Loucy (cell line): ENCODE data around the gene DEDD.

ENCODE experiments used
- CTCF ChIP-seq: fragments of 200-600 bp; sonication (generic); conservative IDR thresholded peaks from 2 replicates; pipeline ENCODE4 v1.5.1; 2014; ENCODE audit warnings: mild to moderate bottlenecking, antibody characterized with exemption, low read length
- EZH2phosphoT487 ChIP-seq: fragments of 200-600 bp; IDR thresholded peaks from 2 replicates; pipeline ENCODE4 v1.6.1; 2018; ENCODE audit warnings: antibody characterized with exemption, mild to moderate bottlenecking, moderate library complexity, borderline replicate concordance

DNA sequence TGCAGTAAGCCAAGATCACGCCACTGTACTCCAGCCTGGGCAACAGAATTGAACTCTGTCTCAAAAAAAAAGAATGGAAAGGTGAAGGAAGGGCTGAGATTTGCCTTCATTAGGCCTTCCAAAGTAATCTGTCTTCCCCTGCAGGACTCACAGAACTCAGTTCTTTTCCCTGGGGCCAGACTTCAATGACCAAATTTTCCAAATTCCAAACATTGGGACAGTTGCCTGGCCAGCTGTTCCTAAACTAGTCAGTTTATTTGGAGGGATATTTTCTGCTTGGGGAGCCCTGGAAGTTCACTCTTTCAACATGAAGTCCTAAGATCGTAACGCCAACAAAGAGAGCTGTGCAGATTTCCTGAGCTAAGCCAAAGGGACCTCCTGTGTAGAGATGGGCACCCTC is 5.4 kb upstream of the DEDD start:
- TF ChIP-seq CTCF (no peak), EZH2phosphoT487 (no peak)
